ENCODE data around the gene TENM4. TPM values are rescaled to one million over a fixed set of nuclear protein-coding genes. Genes with fewer than 3 reads are reported as not detected.

Gene TENM4
- polyA plus RNA-seq, 1 donor from 2014 or later = 16.8 TPM

- Histone ChIP-seq H4K20me1 (ENCODE audit: insufficient read depth) (no peaks in the 10 kb centered on the region), H3K27me3 (ENCODE audit: insufficient read depth, low read depth, low read length) (no peaks in the 10 kb centered on the region), H2AFZ (ENCODE audit: low read depth, low read length) (no peak overlapping the region), H3K9ac (ENCODE audit: low read length) (no peak overlapping the region), H3K27ac (ENCODE audit: low read length) (no peak overlapping the region), H3K79me2 (replicated peaks; ENCODE audit: insufficient read depth, low read length) (no peaks in the 10 kb centered on the region), H3K36me3 (ENCODE audit: insufficient read depth, low read length) (no peaks in the 10 kb centered on the region), H3F3A (ENCODE audit: insufficient read depth, low read length, poor library complexity, severe bottlenecking) (no peaks in the 10 kb centered on the region), H3K9me3 (ENCODE audit: low read length) (no peaks in the 10 kb centered on the region), H3K4me2 (ENCODE audit: low read length) (no peak overlapping the region), H3K9me2 (ENCODE audit: insufficient read depth, low read length) (no peaks in the 10 kb centered on the region), H3K4me3 (ENCODE audit: low read length) (no peak overlapping the region)
- TF ChIP-seq SMC3 (conservative IDR thresholded peaks at IDR 0.05; ENCODE audit: poor library complexity) = no peak
- TF ChIP-seq RAD21 (conservative IDR thresholded peaks at IDR 0.05) = no peak
- TF ChIP-seq TAF1 (IDR thresholded peaks at IDR 0.05; ENCODE audit: low read depth) = no peak
- TF ChIP-seq EZH2 (IDR thresholded peaks at IDR 0.05; ENCODE audit: borderline replicate concordance, insufficient read depth, low read length, poor library complexity, severe bottlenecking) = no peak
- TF ChIP-seq POLR2AphosphoS5 (IDR thresholded peaks at IDR 0.05) = no peak
Observed at GRCh38 chr11:78840200-78840599, 600.6 kb downstream of the TENM4 start.

- no peak for TF ChIP-seq EP300 (conservative IDR thresholded peaks at IDR 0.05; ENCODE audit: poor library complexity, severe bottlenecking)
- no peak for TF ChIP-seq TAF1 (IDR thresholded peaks at IDR 0.05; ENCODE audit: low read depth)
- TF ChIP-seq REST (IDR thresholded peaks at IDR 0.05; ENCODE audit: borderline replicate concordance) = no peak
- TF ChIP-seq RAD21 (conservative IDR thresholded peaks at IDR 0.05) = no peak
- TF ChIP-seq MXI1 (conservative IDR thresholded peaks at IDR 0.05; ENCODE audit: poor library complexity, severe bottlenecking) = no peak
- TF ChIP-seq EZH2 (IDR thresholded peaks at IDR 0.05; ENCODE audit: borderline replicate concordance, insufficient read depth, low read length, poor library complexity, severe bottlenecking) = no peak
- H3K4me3 ChIP-seq (ENCODE audit: low read length) = no peak overlapping the region
- H3K79me2 ChIP-seq (replicated peaks; ENCODE audit: insufficient read depth, low read length) = no peaks in the 10 kb centered on the region
- H3K27ac ChIP-seq (ENCODE audit: low read length) = no peak overlapping the region
- no peaks in the 10 kb centered on the region for H3K27me3 ChIP-seq (ENCODE audit: insufficient read depth, low read depth, low read length)
- H2AFZ ChIP-seq (ENCODE audit: low read depth, low read length) = no peak overlapping the region
- H3K9ac ChIP-seq (ENCODE audit: low read length) = no peak overlapping the region
- no peaks in the 10 kb centered on the region for H3F3A ChIP-seq (ENCODE audit: insufficient read depth, low read length, poor library complexity, severe bottlenecking)
- no peak overlapping the region for H3K4me2 ChIP-seq (ENCODE audit: low read length)
- no peaks in the 10 kb centered on the region for H4K20me1 ChIP-seq (ENCODE audit: insufficient read depth)
- H3K36me3 ChIP-seq (ENCODE audit: insufficient read depth, low read length) = no peaks in the 10 kb centered on the region
- H3K9me3 ChIP-seq (ENCODE audit: low read length) = no peaks in the 10 kb centered on the region
- H3K9me2 ChIP-seq (ENCODE audit: insufficient read depth, low read length) = no peaks in the 10 kb centered on the region
Observed at GRCh38 chr11:78838417-78838816, 602.4 kb downstream of the TENM4 start.

- Histone ChIP-seq H3K4me3 (ENCODE audit: low read length) (no peak overlapping the region), H3K27ac (ENCODE audit: low read length) (no peak overlapping the region), H3K4me2 (ENCODE audit: low read length) (no peak overlapping the region), H3F3A (ENCODE audit: insufficient read depth, low read length, poor library complexity, severe bottlenecking) (no peaks in the 10 kb centered on the region), H3K9me3 (ENCODE audit: low read length) (no peaks in the 10 kb centered on the region), H3K27me3 (ENCODE audit: insufficient read depth, low read depth, low read length) (no peaks in the 10 kb centered on the region), H3K9me2 (ENCODE audit: insufficient read depth, low read length) (no peaks in the 10 kb centered on the region), H2AFZ (ENCODE audit: low read depth, low read length) (no peak overlapping the region), H3K79me2 (replicated peaks; ENCODE audit: insufficient read depth, low read length) (no peaks in the 10 kb centered on the region), H4K20me1 (ENCODE audit: insufficient read depth) (no peaks in the 10 kb centered on the region), H3K36me3 (ENCODE audit: insufficient read depth, low read length) (no peaks in the 10 kb centered on the region), H3K9ac (ENCODE audit: low read length) (no peak overlapping the region)
- no peak for TF ChIP-seq MXI1 (conservative IDR thresholded peaks at IDR 0.05; ENCODE audit: poor library complexity, severe bottlenecking)
- no peak for TF ChIP-seq TAF1 (IDR thresholded peaks at IDR 0.05; ENCODE audit: low read depth)
- TF ChIP-seq CTCF (IDR thresholded peaks at IDR 0.05; ENCODE audit: poor library complexity, severe bottlenecking) = no peak
- TF ChIP-seq SMC3 (conservative IDR thresholded peaks at IDR 0.05; ENCODE audit: poor library complexity) = no peak
- no peak for TF ChIP-seq POLR2AphosphoS5 (IDR thresholded peaks at IDR 0.05)
- TF ChIP-seq EZH2 (IDR thresholded peaks at IDR 0.05; ENCODE audit: borderline replicate concordance, insufficient read depth, low read length, poor library complexity, severe bottlenecking) = no peak
- TF ChIP-seq REST (IDR thresholded peaks at IDR 0.05; ENCODE audit: borderline replicate concordance) = no peak
- no peak for TF ChIP-seq RAD21 (conservative IDR thresholded peaks at IDR 0.05)
- no peak for TF ChIP-seq EP300 (conservative IDR thresholded peaks at IDR 0.05; ENCODE audit: poor library complexity, severe bottlenecking)
Observed at GRCh38 chr11:78835646-78836045, 605.2 kb downstream of the TENM4 start.
